ENCODE measurements around the gene MACROD2. TPM values are rescaled to one million over a fixed set of nuclear protein-coding genes. Genes with fewer than 3 reads are reported as not detected.

The MACROD2 gene
- total RNA-seq, 1 experiment from 2014 or later: not detected

DNA sequence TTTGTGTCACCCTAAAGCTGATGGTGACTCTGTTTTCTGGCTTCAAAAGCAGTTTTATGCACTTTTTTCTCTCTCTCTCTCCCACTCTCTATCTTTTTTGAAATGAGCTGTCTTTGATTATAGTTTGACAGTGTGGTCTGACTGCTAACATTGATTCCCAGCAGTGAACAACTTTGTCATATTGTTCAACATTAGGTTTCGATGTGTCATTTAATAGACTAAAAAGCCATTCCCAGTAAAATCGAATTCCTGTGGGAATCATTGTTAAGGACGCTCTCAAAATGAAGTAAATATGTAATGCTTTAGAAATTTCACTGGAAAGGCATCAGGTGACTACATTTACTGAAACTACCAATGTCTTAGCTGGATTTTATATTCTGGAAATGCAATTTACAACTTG is 412.0 kb downstream of the MACROD2 start:
- no peak for DNase-seq (ENCODE audit: low read depth in 1 of 2, low spot score in 2 of 2)
- H3K27ac ChIP-seq: no peak overlapping the region
- no peak overlapping the region for H3K4me3 ChIP-seq
- no peaks in the 10 kb centered on the region for H3K27me3 ChIP-seq (replicated peaks)
- no peaks in the 10 kb centered on the region for H3K36me3 ChIP-seq
- no peaks in the 10 kb centered on the region for H3K9me3 ChIP-seq (replicated peaks)
- no peaks in the 10 kb centered on the region; the same call in 1 of the 2 replicates for H3K4me1 ChIP-seq (replicated peaks)

- no peak overlapping the region for H3K4me3 ChIP-seq
- DNase-seq (ENCODE audit: low read depth in 1 of 2, low spot score in 2 of 2): no peak
- H3K27me3 ChIP-seq (replicated peaks): no peaks in the 10 kb centered on the region
- H3K9me3 ChIP-seq (replicated peaks): no peaks in the 10 kb centered on the region
- no peaks in the 10 kb centered on the region for H3K36me3 ChIP-seq
- H3K4me1 ChIP-seq (replicated peaks): no peaks in the 10 kb centered on the region; the same call in 1 of the 2 replicates
- no peak overlapping the region for H3K27ac ChIP-seq
Measured at GRCh38 chr20:14410869-14411555, 415.7 kb downstream of the MACROD2 start.

- Histone ChIP-seq H3K9me3 (replicated peaks) (no peaks in the 10 kb centered on the region), H3K4me3 (no peak overlapping the region), H3K4me1 (replicated peaks) (no peaks in the 10 kb centered on the region), H3K36me3 (no peaks in the 10 kb centered on the region), H3K27ac (no peak overlapping the region), H3K27me3 (replicated peaks) (no peaks in the 10 kb centered on the region)
- no peak for DNase-seq (ENCODE audit: low read depth in 1 of 2, low spot score in 2 of 2)
Measured at GRCh38 chr20:14412065-14412681, 416.9 kb downstream of the MACROD2 start.

DNA sequence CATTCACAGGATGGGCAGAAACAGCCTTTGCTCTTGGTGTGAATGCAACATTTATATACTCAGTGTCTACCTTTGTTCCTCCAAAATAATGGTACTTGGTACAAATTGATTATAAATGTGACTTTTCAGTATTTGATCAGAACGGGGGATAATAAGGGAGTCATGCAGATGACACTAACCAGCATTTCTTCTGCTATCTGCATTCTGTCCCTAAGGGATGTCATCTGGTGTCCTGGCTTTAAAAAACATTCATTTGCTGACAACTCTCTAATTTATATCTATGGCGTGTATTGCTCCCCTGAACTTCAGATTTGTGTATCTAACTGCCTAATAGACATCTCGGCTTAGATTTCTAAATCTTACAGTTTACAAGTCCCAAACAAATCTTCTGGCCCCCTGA is 418.5 kb downstream of the MACROD2 start:
- DNase-seq (ENCODE audit: low read depth in 1 of 2, low spot score in 2 of 2): no peak

DNA sequence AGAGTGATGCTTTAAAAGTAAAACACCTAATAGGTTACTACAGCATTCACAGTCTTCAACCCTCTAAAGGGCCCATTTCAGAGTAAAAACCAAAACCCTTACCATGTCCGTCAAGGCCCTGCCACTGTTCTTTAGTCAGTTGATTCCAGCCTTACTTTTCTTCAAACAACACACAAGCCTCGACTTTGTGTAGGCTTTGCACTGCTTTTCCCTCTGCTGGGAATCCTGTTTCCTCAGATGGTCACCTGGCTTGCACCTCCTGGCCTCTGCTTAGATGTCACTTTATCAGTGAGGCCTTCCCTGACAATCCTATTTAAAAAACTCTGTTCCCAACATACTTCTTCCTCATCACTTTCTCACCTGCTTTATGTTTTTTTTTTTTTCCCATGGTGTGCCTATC is 419.2 kb downstream of the MACROD2 start:
- Histone ChIP-seq H3K36me3 (no peaks in the 10 kb centered on the region), H3K4me3 (no peak overlapping the region), H3K27me3 (replicated peaks) (no peaks in the 10 kb centered on the region), H3K27ac (no peak overlapping the region), H3K4me1 (replicated peaks) (no peaks in the 10 kb centered on the region), H3K9me3 (replicated peaks) (no peaks in the 10 kb centered on the region)
- DNase-seq (ENCODE audit: low read depth in 1 of 2, low spot score in 2 of 2): no peak

More for the DNA sequence above, 418.5 kb downstream of the MACROD2 start:
- Histone ChIP-seq H3K9me3 (replicated peaks) (no peaks in the 10 kb centered on the region), H3K27me3 (replicated peaks) (no peaks in the 10 kb centered on the region), H3K4me1 (replicated peaks) (no peaks in the 10 kb centered on the region), H3K27ac (no peak overlapping the region), H3K4me3 (no peak overlapping the region), H3K36me3 (no peaks in the 10 kb centered on the region)

GRCh38 chr20:14415467-14415866 is 420.2 kb downstream of the MACROD2 start:
- H3K4me1 ChIP-seq (replicated peaks): no peaks in the 10 kb centered on the region
- no peaks in the 10 kb centered on the region for H3K9me3 ChIP-seq (replicated peaks)
- no peak for DNase-seq (ENCODE audit: low read depth in 1 of 2, low spot score in 2 of 2)
- H3K27ac ChIP-seq: no peak overlapping the region
- H3K4me3 ChIP-seq: no peak overlapping the region
- H3K27me3 ChIP-seq (replicated peaks): no peaks in the 10 kb centered on the region
- H3K36me3 ChIP-seq: no peaks in the 10 kb centered on the region

GRCh38 chr20:14418376-14418775 is 423.1 kb downstream of the MACROD2 start:
- H3K4me1 ChIP-seq (replicated peaks): no peaks in the 10 kb centered on the region
- DNase-seq (ENCODE audit: low read depth in 1 of 2, low spot score in 2 of 2): no peak
- H3K27ac ChIP-seq: no peak overlapping the region
- no peaks in the 10 kb centered on the region for H3K27me3 ChIP-seq (replicated peaks)
- H3K9me3 ChIP-seq (replicated peaks): no peaks in the 10 kb centered on the region
- no peak overlapping the region for H3K4me3 ChIP-seq
- no peaks in the 10 kb centered on the region for H3K36me3 ChIP-seq

DNA sequence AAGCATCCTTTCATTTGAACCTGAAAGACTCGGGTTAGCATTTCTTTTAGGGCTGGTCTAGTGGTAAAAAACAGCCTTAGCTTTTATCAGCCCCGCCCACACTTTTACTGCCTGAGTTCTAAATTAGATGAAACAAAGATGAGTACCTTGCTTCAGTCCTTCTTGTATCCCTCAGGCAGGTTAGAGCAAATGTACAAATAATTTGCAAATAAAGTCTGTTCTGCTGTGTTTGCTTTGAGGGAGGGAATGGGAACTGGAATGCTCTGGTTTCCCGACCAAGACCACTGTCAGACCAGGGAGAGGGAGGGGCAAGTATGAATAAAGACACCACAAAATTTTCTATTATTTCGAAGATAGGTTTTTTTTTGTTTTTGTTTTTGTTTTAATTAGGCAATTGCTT is 427.6 kb downstream of the MACROD2 start:
- H3K36me3 ChIP-seq: no peaks in the 10 kb centered on the region
- no peaks in the 10 kb centered on the region for H3K9me3 ChIP-seq (replicated peaks)
- H3K27me3 ChIP-seq (replicated peaks): no peaks in the 10 kb centered on the region
- no peak overlapping the region for H3K27ac ChIP-seq
- H3K4me1 ChIP-seq (replicated peaks): no peaks in the 10 kb centered on the region
- H3K4me3 ChIP-seq: no peak overlapping the region
- DNase-seq (ENCODE audit: low read depth in 1 of 2, low spot score in 2 of 2): no peak

GRCh38 chr20:14431568-14431967 is 436.3 kb downstream of the MACROD2 start:
- no peak overlapping the region for H3K4me3 ChIP-seq
- H3K36me3 ChIP-seq: no peaks in the 10 kb centered on the region
- no peaks in the 10 kb centered on the region for H3K4me1 ChIP-seq (replicated peaks)
- DNase-seq (ENCODE audit: low read depth in 1 of 2, low spot score in 2 of 2): no peak
- H3K27ac ChIP-seq: no peak overlapping the region
- peaks cover 5% of the 10 kb centered on the region; the same call in 1 of the 2 replicates for H3K9me3 ChIP-seq (replicated peaks)
- H3K27me3 ChIP-seq (replicated peaks): no peaks in the 10 kb centered on the region

DNA sequence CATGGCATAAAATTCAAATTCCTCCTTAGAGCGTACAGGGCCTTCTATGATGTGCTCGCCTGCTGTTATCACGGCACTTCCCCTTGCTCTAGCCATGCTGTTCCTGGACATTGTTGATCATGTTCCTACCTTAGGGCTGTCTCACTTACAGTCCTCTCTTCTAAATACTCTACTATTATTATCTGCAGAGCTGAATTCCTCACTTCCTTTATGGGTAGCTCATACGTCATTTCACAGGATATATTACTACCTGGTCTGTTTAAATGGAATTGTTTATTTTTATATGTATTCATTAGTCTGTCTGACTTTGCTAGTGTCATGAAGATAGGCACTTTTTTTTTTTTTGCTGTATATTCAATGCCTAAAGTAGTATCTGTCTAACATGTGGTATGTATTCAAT is 436.8 kb downstream of the MACROD2 start:
- Histone ChIP-seq H3K9me3 (replicated peaks) (peaks cover 7% of the 10 kb centered on the region; the same call in 1 of the 2 replicates), H3K36me3 (no peaks in the 10 kb centered on the region), H3K4me3 (no peak overlapping the region), H3K27me3 (replicated peaks) (no peaks in the 10 kb centered on the region), H3K4me1 (replicated peaks) (no peaks in the 10 kb centered on the region), H3K27ac (no peak overlapping the region)
- no peak for DNase-seq (ENCODE audit: low read depth in 1 of 2, low spot score in 2 of 2)

DNA sequence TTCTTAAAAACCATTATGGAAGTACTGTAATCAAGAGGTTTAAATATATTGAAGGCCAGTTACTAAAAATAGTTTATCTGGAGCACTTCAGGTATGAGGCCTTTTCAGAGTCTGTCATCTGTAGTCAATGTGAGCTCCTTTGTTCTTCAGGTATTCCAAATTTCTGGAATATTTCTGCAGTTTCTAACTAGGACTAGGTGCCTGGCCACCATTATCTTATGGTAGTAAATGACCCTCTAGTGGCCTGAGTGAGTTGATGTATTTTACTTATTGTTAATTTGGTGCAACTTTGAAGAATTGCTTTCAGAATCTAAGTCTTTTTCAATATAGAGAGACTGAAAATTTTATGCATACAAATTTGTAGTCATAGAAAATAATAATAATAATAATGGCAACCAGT is 437.3 kb downstream of the MACROD2 start:
- no peak overlapping the region for H3K27ac ChIP-seq
- no peaks in the 10 kb centered on the region for H3K4me1 ChIP-seq (replicated peaks)
- H3K36me3 ChIP-seq: no peaks in the 10 kb centered on the region
- peaks cover 7% of the 10 kb centered on the region; the same call in 1 of the 2 replicates for H3K9me3 ChIP-seq (replicated peaks)
- no peak for DNase-seq (ENCODE audit: low read depth in 1 of 2, low spot score in 2 of 2)
- H3K4me3 ChIP-seq: no peak overlapping the region
- no peaks in the 10 kb centered on the region for H3K27me3 ChIP-seq (replicated peaks)

DNA sequence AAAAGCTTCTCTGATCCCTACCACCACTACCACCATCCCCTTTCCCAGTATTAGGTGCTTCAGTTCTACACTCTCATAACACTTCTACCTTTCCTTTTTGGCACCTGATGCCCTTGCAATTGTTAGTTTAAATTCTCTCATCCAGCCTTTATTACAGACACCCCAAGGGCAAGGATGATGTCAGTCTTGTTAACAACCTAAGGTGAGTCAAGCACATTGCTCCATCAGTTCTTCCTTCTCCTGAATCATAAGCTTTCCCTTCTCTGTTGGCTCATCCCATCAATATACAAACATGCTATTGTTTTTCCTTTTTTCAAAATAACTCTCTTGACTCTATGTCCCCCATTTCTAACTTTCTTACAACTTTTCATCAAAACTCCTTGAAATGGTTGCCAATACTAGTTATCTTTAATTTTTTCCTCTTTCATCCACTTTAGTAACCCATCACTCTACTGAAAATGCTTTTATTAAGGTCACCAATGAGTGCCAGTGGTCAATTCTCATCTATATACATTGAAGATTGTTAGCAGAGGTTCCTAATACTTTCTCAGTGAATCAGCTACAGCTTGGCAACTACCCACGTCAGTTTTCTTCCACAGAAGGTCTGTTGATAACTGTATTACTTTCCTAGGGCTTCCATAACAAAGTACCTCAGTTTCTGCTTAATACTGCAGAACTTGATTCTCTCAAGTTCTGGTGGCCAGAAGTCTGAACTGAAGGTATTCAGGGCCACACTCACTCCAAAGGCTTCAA is 439.2 kb downstream of the MACROD2 start:
- peaks cover 7% of the 10 kb centered on the region; the same call in 1 of the 2 replicates for H3K9me3 ChIP-seq (replicated peaks)
- no peak for DNase-seq (ENCODE audit: low read depth in 1 of 2, low spot score in 2 of 2)
- H3K4me3 ChIP-seq: no peak overlapping the region
- H3K27ac ChIP-seq: no peak overlapping the region
- H3K36me3 ChIP-seq: no peaks in the 10 kb centered on the region
- no peaks in the 10 kb centered on the region for H3K27me3 ChIP-seq (replicated peaks)
- no peaks in the 10 kb centered on the region for H3K4me1 ChIP-seq (replicated peaks)

DNA sequence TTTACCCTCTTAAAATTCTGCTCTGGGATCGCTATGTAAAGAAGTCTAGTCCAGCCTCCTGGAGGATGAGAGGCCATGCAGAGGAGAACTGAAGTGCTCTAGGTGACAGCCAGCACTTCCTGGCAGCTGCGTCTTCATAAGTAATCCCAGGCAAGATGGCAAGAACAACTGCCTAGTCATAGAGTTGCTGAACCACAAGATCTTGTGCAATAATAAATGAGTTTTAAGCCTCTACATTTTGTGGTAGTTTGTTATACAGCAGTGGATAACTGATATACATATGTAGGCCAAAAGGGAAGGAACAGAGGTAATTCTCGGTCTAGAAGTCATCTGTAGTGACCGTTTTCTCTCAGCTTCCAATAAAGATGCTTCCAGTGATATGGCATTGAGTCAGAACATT is 445.9 kb downstream of the MACROD2 start:
- H3K27me3 ChIP-seq (replicated peaks): no peaks in the 10 kb centered on the region
- H3K4me3 ChIP-seq: no peak overlapping the region
- H3K9me3 ChIP-seq (replicated peaks): peaks cover 4% of the 10 kb centered on the region; the same call in 1 of the 2 replicates
- H3K4me1 ChIP-seq (replicated peaks): no peaks in the 10 kb centered on the region; the same call in 1 of the 2 replicates
- DNase-seq (ENCODE audit: low read depth in 1 of 2, low spot score in 2 of 2): no peak
- H3K27ac ChIP-seq: no peak overlapping the region
- no peaks in the 10 kb centered on the region for H3K36me3 ChIP-seq

DNA sequence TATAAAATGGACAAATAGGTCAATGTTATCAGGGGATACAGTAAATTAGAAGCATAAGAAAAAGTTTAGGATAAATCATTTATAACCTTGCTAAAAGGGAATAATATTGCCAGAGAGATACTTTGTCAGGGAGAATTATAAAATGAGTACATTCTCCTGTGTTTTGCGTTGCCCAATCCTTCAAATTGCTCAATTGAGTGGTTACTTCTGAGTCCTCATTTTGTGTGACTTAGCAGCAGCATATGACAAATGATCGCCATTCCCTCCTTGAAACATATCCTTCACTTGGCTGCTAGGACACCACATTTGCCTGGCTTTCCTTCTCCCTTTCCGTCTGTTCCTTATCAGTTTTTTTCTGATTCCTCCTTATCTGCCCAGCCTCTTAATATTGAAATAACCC is 448.8 kb downstream of the MACROD2 start:
- Histone ChIP-seq H3K27me3 (replicated peaks) (no peaks in the 10 kb centered on the region), H3K27ac (no peak overlapping the region), H3K4me1 (replicated peaks) (no peaks in the 10 kb centered on the region; the same call in 1 of the 2 replicates), H3K36me3 (no peaks in the 10 kb centered on the region), H3K4me3 (no peak overlapping the region), H3K9me3 (replicated peaks) (no peaks in the 10 kb centered on the region; the same call in 1 of the 2 replicates)
- DNase-seq (ENCODE audit: low read depth in 1 of 2, low spot score in 2 of 2): no peak
